Breast epithelium (tissue), 3 donors: ENCODE results near the gene SYNPO.

Experiments used
- CTCF ChIP-seq, 3 donors: fragments of 450-650 bp; IDR thresholded peaks; one replicate each; pipeline ENCODE4 v1.5.1; 2016 to 2017; ENCODE audit warnings: antibody characterized with exemption in 3 of 3, mild to moderate bottlenecking in 3 of 3, moderate library complexity in 3 of 3
- POLR2A ChIP-seq: fragments of 450-650 bp; IDR thresholded peaks from one replicate; pipeline ENCODE4 v1.6.1; 2016; ENCODE audit warnings: antibody characterized with exemption, mild to moderate bottlenecking, moderate library complexity
- POLR2AphosphoS5 ChIP-seq, 3 donors: sonication (generic); formaldehyde crosslinking; IDR thresholded peaks; one replicate each; pipeline ENCODE4 v1.6.1; 2017; ENCODE audit warnings: antibody characterized with exemption in 3 of 3

GRCh38 chr5:150630461-150631325, 9.8 kb upstream of the SYNPO start:
- no peak for TF ChIP-seq POLR2AphosphoS5 (IDR thresholded peaks at IDR 0.05)
- no peak for TF ChIP-seq CTCF (IDR thresholded peaks at IDR 0.05)
- no peak for TF ChIP-seq POLR2A
